Cardiac fibroblast (primary cell): ENCODE measurements around the gene OR56B1.
"Not testable (repeated sequence)": the region's sequence is repeated elsewhere in the genome, so short reads cannot be mapped to it uniquely, and the experiment has no call there.

Experiments
- DNase-seq, 2 donors: peaks; one replicate each; pipeline versions ENCODE4 v3.0.0 to v3.0.0-alpha.2; 2010; ENCODE audit warnings: low read depth in 2 of 2
- H3K4me3 ChIP-seq, 2 donors: replicated peaks in 1 of 2; 1 replicate in 1 of 2; 2 replicates in 1 of 2; pipeline ENCODE4 v1.5.1; 2011; ENCODE audit warnings: low read depth in 2 of 2, low read length in 2 of 2, mild to moderate bottlenecking in 2 of 2, moderate library complexity in 1 of 2
- TF ChIP-seq, protein P1 (sequence below): IDR thresholded peaks from one replicate; pipeline ENCODE4 v1.5.1; 2011; ENCODE audit warnings: low read depth, mild to moderate bottlenecking, low read length, inconsistent platforms

Gene OR56B1, protein sequence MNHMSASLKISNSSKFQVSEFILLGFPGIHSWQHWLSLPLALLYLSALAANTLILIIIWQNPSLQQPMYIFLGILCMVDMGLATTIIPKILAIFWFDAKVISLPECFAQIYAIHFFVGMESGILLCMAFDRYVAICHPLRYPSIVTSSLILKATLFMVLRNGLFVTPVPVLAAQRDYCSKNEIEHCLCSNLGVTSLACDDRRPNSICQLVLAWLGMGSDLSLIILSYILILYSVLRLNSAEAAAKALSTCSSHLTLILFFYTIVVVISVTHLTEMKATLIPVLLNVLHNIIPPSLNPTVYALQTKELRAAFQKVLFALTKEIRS

DNA sequence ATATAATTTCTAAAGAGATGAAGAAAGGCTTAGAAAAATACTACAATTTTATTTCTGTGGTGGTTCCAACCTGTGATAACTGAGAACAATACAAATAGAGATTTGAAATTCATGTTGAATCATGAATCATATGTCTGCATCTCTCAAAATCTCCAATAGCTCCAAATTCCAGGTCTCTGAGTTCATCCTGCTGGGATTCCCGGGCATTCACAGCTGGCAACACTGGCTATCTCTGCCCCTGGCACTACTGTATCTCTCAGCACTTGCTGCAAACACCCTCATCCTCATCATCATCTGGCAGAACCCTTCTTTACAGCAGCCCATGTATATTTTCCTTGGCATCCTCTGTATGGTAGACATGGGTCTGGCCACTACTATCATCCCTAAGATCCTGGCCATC is at the start of gene OR56B1:
Gene OR56B1, plus strand, starts transcription at position 53 of the 400 bp plus-strand sequence. Its CDS starts 69 bp downstream, at position 122.
- peak in 1 of 2 donors; percentile 26 for DNase-seq

DNA sequence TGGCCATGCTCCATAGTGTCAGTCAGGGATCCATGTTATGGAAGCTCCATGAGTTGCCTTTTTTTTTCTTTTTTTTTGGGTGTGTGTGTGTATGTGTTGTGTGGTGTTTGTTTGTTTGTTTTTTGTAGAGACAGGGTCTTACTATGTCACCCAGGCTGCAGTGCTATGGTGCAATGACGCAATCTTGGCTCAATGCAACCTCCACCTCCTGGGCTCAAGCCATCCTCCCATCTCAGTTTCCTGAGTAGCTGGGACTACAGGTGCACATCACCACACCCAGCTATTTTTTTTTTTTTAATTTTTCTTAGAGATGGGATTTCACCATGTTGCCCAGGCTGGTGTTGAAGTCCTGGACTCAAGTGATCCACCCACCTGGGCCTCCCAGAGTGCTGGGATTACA is 47.8 kb upstream of the OR56B1 start:
- H3K4me3 ChIP-seq, result no peak overlapping the region
- TF ChIP-seq, protein P1, sequence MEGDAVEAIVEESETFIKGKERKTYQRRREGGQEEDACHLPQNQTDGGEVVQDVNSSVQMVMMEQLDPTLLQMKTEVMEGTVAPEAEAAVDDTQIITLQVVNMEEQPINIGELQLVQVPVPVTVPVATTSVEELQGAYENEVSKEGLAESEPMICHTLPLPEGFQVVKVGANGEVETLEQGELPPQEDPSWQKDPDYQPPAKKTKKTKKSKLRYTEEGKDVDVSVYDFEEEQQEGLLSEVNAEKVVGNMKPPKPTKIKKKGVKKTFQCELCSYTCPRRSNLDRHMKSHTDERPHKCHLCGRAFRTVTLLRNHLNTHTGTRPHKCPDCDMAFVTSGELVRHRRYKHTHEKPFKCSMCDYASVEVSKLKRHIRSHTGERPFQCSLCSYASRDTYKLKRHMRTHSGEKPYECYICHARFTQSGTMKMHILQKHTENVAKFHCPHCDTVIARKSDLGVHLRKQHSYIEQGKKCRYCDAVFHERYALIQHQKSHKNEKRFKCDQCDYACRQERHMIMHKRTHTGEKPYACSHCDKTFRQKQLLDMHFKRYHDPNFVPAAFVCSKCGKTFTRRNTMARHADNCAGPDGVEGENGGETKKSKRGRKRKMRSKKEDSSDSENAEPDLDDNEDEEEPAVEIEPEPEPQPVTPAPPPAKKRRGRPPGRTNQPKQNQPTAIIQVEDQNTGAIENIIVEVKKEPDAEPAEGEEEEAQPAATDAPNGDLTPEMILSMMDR, result no peak
- DNase-seq, result no peak

More for the DNA sequence above, at the start of gene OR56B1:
- no peak within 1 kb of the TSS for H3K4me3 ChIP-seq
- TF ChIP-seq, protein P1, result no peak

DNA sequence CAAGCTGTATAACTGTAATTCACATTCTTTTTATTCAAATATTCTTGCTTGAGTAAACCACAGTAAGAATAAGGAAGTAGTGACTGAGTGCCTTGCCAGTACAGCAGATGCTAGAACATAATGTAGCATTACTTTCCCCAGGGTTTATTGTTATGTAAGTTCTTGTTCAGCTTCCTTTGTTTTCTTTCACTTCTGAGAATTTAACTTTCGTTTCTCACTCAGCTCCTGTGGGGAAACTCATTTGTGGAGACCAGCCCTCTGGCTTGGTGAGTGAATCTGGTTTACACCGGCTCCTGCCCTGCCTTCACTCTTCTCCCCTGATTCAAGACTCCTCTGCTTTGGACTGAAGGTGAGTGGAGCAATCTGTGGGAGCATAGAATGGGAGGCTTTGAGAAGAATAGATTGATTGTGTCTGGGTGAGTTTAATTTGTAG is 46.7 kb upstream of the OR56B1 start, which contains the start of gene TRIM22:
Gene TRIM22, plus strand, starts transcription at position 240 of the 433 bp plus-strand sequence. CDS start 6,443 bp downstream, outside the sequence.
- peak; percentile 84 to 93 for DNase-seq
- TF ChIP-seq, protein P1, result no peak
- peak within 1 kb of the TSS; percentile 35 to 64 for H3K4me3 ChIP-seq

DNA sequence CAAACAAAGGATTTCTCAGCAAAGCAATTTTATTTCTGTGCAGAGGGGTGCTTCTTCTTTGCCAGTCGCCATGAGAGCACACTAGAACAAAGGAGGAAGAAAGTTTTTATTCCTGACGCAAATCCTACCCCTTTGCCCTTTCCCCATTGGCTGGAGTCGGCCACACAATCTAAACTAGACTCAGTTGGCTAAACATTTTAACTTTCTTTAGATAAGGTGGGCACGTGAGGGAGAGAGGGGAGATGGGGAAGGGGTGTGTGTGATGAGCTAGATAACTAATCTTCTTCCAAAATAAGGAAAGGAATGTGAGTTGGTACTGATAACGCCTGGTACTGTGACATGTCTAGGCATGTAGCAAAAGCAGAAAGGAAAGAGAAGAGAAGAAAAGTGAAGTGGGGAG is 46.0 kb upstream of the OR56B1 start:
- peak; percentile 53 to 57 for DNase-seq
- TF ChIP-seq, protein P1, result no peak

DNA sequence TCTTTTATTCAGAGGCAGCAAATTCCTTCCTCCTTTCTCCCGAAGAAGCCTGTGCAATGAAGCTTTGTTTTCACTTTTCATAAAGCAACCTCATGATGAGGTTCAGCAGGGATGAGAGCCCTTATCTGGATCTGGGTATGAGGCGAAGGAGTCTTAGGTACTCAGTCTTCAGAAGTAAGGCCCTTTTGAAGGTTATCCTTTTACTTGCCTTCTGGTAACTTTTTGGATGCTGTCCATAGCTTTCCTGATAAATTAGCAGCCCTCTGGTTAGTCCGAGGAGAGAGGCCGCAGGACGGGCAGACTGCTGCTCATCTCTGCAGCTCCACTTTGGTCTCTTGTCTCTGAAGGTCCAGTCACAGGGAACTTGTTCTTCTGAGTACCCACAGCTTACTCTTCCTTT is 45.5 kb upstream of the OR56B1 start:
- DNase-seq, result peak; percentile 38 to 52
- TF ChIP-seq, protein P1, result no peak
- peak overlapping the region; percentile 35 to 64 for H3K4me3 ChIP-seq

More for the DNA sequence above, 46.0 kb upstream of the OR56B1 start:
- peak overlapping the region; percentile 35 to 64 for H3K4me3 ChIP-seq

DNA sequence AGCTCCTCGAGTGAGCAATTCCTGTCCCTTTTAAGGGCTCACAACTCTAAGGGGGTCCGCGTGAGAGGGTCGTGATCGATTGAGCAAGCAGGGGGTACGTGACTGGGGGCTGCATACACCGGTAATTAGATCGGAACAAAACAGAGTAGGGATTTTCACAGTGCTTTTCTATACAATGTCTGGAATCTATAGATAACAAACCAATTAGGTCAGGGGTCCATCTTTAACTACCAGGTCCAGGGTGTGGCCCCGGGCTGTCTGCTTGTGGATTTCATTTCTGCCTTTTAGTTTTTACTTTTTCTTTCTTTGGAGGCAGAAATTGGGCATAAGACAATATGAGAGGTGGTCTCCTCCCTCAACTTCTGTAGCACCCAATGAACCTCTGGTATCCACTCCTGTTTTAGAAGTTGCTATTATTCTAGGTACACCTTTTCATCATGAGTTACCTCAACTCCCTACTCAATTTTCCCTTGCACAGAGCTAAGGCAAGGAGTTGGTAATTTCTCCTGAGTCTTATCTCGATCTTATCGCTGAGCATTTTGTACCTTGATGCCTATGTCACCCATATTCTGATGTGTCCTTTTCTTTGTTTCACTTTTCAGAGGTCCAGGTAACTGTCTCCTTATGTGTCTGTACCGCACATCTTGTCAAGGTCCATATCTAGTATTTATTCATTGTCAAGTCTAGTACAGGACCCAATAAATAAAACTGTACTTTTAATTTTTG is 44.8 kb upstream of the OR56B1 start:
- not testable (repeated sequence) for DNase-seq

DNA sequence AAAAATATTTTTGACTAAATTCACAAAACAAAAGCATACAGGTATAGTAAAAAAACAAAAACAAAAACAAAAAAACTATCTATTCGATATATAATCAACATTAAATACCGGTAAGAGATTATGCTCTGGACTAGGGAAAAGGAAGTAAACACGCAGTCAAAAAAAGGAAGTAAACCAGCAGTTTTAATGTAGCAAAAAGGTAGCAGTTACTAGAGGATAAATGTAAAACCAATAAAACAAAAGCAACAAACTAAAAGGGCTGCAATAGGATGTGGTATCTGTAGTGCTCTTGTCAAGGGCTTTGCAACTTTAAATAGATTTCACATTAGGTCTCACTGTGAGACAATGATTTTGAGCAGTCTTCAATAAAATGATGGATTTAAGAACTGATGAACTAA is 44.3 kb upstream of the OR56B1 start:
- DNase-seq, result no peak
- TF ChIP-seq, protein P1, result no peak
- no peak overlapping the region for H3K4me3 ChIP-seq

More for the DNA sequence above, 44.8 kb upstream of the OR56B1 start:
- H3K4me3 ChIP-seq, result peak overlapping the region in 1 of 2 donors; percentile 64
